ENCODE data around the gene PEX1.
"Not testable (repeated sequence)": the region's sequence is repeated elsewhere in the genome, so short reads cannot be mapped to it uniquely, and the experiment has no call there.

PEX1 gene

DNA sequence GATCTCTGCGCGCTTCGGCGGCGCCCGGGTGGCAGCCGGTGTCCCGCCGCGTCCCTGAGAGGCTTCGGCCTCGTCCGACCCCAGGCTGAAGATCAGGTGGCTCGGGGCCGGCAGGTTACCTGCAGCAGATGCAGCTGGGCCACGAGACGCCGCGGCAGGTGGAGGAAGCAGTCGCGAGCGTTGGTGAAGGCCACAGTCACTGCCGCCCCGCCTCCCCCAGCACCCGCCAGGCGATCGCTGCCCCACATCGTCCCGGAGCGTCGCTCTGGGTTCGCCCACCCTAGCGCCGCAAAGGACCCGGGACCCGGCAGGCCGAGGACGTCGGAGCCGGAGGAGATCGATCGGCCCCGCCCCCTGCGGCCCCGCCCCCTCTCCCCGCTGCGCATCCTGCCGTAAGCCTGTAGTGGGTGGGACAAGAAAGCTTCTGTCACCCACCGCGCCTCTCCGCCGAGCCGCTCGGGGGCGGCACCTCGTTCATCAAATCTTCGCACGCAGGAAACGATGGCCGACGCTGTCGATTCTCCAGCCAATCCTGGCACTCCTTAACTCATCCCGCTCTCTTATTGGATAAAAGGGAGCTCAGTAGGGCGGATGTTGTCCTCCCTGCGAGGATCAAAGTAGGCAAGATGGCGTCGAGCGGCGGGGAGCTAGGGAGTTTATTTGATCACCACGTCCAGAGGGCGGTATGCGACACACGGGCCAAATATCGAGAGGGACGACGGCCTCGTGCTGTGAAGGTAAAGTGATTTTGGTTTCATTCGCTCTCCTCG, at the start of gene PEX1, which contains the start of gene RBM48:
PEX1 (minus strand) TSS at position 333 of the 770 bp plus-strand sequence; CDS start at position 248, 85 bp downstream.
RBM48 (plus strand) TSS at position 608 of the 770 bp plus-strand sequence; CDS start at position 627, 19 bp downstream.
- DNase-seq: peak; percentile 100

DNA sequence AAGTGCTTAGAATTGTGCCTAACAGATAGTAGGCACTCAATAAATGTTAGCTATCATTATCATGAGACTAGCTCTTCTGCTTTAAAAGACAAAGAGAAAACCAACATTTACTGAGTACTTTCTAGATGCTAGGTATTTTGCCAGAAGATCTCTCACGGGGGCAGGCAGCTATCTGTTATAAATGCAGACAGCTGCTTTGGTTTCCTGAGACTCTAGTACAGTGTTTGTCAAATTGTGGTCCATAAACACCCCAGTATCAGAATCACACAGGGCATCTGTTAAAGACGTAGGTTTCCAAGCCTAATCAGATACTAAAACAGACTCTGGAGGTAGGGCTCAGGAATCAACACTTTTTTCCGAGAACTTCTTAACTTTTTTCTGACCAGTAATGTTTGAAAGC, 48.0 kb upstream of the PEX1 start:
- DNase-seq: peak; percentile 69

DNA sequence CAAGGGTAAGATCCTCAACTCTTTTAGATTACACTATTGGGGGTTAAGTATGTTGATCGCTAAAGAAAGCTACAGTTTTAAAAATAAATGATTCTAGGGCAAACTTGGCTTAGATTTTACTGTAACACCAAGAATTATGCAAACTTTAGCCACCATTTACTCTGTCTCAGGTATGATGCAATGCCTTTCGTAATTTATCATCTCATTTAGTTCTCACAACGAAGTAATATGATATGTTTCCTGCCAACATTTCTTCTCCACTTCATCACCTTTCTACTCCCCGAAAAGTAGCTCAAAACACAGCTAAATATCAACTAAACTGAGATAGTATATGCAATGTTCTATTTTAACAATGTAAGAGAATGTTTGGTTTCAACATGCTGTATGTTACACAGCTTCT, 40.8 kb upstream of the PEX1 start:
- no peak for DNase-seq

DNA sequence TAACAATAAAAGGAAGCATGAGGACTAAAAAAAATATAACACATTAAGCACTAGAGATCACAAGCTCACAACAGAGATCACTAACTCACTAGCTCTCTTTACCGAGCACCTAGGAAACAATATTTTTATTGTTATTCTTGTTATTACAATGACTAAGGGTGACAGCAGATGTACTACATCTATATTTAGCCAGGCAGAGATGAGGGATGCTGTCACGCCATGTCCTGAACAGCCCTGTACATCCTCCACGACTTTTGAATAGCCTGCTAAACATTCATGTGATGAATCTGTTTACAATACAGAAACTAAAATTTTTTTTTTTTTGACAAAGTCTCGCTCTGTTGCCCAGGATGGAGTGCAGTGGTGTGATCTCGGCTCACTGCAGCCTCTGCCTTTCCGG, 39.1 kb upstream of the PEX1 start:
- DNase-seq: no peak

DNA sequence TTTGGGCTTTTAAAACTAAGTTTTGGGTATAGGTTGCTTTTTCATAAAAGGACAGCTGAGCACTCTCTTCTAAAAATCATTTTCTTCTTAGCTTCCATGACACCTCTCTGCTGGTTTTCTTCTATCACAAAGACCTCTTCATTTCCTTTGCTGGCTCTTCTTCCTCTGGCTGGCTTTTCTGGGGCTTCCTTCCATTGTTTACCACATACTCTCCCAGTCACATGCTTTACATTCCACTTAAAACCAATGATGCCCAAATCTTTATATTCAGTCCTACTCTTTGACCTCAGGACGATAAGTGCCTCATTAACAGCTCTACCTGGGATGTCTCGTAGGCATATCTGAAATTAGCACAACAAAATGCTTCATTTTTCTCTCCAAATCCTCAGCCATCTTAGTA, 35.0 kb upstream of the PEX1 start:
- DNase-seq: no peak

DNA sequence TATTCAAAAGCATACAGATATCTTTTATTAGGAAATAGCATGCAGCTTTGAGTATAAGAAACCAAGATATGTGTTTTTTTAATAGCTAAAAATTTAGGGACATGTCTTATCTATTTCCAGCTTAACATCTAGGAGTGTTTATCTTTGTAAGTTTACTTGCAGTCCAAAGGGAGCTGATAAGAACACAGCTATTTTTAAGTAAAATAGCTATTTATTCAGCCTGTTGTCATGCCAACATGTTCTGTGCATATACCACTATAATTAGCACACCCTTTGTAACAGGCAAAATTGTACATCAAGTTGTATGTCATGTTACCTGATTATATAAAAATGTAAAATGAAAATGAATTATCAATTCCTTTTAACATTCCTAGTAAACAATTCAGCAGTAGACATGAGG, 32.3 kb upstream of the PEX1 start:
- no peak for DNase-seq

DNA sequence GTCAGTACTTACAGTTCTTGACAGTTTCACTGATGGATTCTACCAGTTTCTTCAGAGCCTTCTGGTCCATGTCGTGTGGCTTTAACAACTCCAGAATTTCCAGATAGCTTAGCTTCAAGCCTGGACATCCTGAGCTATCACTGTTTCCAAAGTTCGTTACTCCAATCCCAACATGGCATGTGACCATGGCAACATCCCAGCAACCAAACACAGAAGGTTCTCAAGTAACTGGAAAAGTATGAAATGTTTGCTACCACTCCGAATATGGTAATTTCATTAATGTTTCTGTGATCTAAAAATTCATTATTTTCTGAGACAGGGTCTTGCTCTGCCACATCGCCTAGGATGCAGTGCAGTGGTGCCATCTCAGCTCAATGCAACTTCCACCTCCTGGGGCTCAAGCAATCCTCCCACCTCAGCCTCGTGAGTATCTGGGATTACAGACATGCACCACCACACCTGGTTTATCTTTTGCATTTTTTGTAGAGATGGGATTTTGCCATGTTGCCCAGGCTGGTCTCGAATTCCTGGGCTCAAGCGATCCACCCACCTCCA, 29.6 kb upstream of the PEX1 start:
- DNase-seq: no peak

DNA sequence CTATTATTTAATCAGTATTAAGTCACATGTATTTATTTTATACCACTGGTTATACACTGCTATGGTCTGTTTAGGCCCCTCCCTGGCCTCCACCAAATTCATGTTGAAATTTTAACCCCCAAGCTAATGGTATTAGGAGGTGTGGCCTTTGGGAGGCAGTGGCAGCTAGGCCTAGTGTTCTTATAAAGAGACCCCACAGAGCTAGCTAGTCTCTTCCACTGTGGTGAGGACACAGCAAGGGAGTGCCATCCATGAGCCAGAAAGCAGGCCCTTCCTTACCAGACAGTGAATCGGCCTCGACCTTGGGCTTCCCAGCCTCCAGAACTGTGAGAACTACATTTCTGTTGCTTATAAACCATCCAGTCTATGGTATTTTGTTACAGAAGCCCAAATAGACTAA, 28.9 kb upstream of the PEX1 start:
- DNase-seq: peak; percentile 42

DNA sequence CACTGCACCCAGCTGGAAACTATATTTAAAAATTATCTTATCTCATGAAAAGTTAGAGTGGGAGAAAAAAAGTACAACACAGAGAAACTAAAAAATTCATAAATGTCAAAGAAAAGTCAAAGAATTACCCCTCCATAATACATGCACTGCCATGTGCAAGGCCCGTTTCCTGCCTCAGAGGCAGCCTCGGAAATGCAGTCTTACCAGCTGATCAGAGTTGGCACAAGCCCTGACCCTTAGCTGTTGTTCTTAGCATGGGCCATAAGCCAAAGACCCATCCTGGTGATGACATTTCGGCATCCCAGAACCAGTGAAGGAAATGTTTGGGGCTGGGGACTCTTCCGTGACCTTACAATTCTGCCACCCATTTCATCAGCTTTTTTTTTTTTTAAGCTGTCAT, 21.9 kb upstream of the PEX1 start:
- no peak for DNase-seq

DNA sequence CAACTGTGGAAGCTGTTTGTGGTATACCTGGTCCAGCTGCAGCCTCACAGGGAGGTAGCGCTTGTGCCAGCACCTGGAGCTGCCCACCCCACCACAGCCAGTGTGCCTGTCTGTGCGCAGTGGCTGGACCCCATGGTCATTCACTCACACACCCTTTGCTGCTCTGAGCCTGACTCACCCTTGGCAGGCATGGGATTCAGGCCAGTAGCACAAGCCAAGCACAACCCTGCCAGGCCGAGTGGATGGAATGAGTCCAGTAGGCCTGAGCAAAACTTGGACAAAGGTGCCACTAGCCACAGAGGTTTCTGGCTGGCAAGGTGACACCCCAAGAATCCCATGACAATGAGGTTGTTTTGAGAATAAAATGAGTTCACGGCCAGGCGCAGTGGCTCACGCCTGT, 19.3 kb upstream of the PEX1 start:
- DNase-seq: no peak

DNA sequence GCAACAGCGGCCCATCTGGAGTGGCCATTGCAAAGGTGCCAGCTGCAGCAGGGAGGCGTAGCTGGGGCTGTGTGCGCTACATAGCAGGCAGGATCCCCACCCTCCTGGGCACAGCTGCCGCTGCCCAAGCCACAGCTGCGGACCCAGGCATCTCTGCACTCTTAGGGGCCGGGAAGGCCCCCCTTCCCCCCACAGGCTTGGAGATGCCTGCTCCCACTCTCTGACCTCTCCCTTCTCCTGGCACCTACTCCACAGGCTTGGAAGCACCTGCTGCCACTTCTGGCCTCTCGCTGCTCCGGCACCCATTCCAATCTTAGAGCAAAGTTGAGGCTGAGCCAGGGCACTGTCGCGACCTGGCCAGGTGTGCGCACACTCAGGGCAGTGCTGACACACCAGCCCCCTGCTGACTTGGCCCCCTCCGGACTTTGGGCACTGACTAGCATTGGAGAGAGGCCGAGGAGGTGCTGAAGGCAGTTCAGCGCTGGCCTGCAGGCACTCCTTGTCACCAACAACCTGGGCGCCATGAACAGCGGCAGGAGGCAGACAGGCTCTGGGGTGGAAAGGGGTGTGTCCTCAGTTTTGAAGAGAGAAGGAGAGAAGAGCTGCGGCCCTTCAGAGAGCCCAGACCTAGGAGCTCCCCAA, 18.7 kb upstream of the PEX1 start:
- no peak for DNase-seq

DNA sequence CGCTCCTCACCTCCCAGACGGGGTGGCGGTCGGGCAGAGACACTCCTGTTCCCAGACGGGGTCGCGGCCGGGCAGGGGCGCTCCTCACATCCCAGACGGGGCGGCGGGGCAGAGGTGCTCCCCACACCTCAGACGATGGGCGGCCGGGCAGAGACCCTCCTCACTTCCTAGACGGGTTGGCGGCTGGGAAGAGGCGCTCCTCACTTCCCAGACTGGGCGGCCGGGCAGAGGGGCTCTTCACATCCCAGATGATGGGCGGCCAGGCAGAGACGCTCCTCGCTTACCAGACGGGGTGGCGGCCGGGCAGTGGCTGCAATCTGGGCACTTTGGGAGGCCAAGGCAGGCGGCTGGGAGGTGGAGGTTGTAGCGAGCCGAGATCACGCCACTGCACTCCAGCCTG, 16.8 kb upstream of the PEX1 start:
- not testable (repeated sequence) for DNase-seq

DNA sequence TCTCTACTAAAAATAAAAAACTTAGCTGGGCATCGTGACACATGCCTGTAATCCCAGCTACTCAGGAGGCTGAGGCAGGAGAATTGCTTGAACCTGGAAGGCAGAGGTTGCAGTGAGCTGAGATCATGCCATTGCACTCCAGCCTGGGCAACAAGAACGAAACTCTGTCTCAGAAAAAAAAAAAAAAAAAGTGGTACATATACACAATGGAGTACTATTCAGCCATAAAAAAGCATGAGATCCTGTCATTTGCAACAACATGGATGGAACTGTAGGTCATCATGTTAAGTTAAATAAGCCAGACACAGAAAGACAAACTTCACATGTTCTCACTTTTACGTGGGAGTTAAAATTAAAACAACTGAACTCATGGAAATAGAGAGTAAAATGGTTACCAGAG, 15.2 kb upstream of the PEX1 start:
- DNase-seq: not testable (repeated sequence)

DNA sequence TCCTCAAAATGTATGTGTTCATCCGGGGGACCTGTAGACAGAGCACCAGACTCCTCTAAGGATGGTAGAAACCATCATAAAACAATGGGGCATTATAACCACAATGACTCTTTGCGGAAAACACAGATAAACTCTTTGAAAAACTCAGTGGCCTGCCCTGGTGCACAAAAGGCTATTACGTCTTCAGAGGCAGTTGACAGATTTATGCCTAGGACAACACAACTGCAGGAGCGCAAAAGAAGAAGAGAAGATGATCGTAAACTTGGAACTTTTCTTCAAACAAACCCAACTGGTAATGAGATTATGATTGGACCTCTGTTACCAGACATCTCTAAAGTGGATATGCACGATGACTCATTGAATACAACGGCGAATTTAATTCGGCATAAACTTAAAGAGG, 6.3 kb upstream of the PEX1 start:
- DNase-seq: no peak

DNA sequence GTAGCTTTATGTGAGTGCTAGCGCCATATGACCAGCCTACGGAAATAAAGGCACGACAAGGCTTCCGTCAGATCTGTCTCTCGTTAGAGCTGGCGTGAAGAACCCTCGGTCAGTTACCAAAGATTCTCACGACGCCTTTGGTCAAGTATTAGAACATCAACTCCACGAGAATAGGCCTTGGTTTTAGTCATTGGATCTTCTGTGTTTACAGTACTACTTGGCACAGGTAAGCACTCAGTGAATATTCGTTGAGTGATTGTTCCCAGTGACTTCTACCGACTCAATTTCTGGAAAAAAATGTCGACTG, 591 bp upstream of the PEX1 start:
- DNase-seq: no peak

DNA sequence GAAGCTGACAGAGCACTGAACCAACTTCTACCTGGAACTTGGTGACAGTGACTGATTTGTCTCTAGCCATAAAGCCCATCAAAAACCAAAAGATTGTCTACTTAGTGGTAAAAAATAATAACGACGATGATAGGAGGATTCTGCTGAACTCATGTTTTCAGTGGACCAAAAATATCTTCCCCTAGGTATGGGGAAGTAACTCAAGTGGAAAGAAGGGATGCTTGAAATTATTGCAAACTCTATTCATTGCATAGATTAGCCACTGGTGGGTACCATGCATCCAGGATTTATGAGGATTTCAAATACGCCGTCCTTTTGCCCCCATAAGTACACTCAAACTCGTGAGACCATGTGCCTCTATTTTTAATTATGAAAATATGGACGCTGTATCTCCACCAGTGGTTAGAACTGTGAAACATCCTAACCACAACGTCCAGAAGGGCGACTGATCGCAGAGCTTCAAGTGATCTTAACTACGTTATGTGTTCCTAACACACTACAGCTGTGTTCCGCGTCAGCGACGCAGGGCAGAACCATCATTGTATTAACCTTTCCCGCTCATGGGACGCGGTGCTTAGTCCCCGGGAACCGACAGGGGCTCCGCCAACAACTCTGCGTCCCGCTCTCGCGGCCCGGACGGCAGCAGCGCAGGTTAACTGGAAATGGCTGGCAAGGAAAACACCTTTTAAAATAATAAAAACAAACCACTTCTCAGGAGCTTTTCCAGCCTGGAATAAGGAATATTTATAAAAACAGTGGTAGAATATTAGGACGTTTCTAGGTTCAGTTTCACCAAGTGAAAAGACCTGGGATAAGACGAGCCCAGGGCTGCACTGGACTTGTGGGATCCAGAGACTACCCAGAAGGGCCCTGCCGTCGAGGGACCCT, 776 bp downstream of the PEX1 start:
- DNase-seq: peak; percentile 84

DNA sequence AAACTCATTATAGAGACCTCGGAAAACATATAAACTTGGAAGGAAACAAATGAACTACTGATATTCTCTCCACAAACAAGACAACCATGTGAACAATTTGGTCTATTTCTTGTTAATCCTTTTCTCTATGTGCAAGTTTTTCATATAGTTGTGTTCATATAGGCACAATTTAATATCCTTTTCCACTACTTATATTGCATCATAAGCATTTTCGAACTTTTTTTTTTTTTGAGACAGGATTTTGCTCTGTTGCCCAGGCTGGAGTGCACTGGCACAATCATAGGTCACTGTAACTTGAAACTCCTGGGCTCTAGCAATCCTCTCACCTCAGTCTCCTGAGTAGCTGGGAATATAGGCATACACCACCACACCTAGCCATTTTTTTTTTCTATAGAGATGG, 5.2 kb downstream of the PEX1 start:
- no peak for DNase-seq

DNA sequence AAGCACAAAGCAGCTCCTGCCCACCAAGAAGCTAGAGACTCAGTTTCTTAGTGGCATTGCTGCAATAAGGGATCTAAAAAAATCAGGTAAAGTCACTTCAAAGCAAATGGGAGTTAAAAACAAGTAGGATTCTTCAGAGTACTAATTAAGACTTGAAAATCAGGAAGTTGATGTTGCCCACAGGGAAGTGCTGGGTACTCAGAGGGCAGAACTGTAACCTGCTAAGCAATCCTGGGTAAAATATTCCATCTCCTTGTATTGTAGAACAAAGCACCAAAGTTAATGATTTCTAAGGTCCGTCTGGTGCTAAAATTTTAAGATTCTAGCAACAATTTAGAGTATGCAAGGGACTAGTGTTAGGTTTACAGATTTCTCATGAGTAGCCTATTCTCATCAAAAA, 8.3 kb downstream of the PEX1 start:
- DNase-seq: no peak

DNA sequence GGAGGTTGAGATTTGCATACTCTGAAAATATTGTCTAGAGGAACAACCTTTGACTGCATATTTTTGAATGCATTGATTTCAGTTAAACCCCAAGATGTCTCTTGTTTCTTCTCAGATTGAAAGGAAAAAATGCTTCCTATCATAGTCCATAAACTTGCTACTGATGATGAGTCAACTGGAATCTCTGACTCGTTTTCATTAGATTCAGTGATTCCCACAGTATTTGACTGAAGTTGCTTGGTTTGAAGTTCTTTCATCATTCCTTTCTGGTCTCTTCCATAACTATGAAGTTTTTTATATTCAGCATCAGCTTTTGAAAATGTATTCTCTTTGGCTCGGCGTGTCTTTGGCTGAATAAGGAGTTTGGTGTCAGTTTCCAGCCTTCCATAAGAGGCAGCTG, 10.7 kb downstream of the PEX1 start:
- no peak for DNase-seq

DNA sequence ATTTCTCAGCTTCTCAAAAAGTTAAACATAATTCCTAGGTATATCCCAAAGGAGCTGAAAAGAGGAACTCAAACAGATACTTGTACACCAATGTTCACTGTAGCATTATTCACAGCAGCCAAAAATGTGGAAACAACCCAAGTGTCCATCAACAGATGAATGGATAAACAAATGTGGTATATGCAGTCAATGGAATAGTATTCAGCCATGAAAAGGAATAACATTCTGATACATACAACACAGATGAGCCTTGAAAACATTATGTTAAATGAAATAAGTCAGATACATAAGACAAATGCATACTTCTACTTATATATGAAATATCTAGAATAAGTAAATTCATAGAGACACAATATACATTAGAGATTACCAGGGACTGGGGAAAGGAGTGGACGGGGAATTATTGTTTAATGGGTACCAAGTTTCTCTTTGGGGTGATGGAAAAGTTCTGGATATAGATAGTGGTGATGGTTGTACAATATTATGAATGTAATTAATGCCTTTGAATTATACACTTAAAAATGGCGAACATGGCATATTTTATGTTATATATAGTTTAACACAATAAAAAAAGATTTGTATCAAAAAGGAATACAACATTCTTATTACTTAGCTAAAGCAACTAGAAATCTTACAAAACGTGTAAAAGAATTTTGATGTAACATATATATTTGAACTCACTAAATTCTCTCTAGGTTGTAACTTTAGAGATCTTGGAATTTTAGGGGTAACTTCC, 15.0 kb downstream of the PEX1 start:
- DNase-seq: no peak

DNA sequence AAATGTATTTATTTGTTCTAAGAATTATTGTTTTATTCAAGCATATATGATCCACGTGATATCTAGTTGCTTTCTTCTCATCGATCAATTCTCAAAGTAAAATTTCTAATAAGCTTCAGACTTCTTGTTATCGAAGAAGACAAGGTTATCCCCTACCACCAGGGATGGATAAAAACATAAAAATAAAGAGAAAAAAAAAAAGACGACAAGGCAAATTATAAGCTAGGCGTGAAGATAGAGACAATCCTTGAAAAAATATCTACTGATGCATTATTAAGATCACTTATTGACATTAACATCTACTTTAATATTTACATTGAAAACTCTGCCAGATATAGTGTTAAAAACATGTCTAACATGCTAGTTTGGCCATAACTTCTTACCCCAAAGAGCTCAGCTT, 19.4 kb downstream of the PEX1 start:
- no peak for DNase-seq

DNA sequence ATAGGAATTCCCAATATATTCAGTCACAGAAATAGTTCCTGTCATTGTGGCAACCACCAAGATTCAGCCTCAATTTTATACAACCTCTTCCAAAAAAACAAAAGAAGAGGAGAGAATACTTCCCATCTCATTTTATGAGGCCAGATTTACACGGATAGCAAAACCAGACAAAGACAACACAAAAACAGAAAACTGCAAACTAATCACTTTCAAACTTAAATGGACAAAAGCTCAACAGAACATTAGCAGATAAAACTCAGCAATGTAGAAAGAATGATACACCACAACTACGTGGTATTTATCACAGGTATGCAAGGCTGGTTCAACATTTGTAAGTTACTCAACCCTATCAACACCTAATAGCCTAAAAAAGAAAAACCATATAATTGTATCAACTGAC, 22.0 kb downstream of the PEX1 start:
- DNase-seq: no peak

DNA sequence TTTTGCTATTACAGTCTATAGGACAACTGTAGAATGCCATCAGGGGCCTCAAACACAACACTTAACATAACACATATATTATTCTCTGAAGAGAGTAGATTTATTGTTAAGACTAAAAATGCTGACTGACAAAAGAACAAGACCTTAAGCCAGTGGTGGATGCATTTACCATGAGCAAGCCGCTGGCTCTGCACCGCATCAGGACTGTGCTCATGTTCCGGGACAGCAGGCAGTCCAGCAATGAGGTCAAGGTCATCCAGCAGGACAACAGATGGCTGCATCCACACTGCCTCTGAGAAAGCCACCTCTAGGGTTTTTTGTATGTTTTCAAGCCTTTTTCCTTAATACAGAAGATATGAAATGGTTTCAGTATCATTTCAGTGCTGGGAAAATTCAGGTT, 23.8 kb downstream of the PEX1 start:
- DNase-seq: no peak
